Peyer's patch (tissue), 4 donors: ENCODE data around the gene TM4SF18. TPM values are rescaled to one million over a fixed set of nuclear protein-coding genes. Genes with fewer than 3 reads are reported as not detected.

Experiments used
- DNase-seq, 3 donors: peaks; one replicate each; pipeline ENCODE4 v3.0.0-alpha.2; 2017 to 2019
- H3K27ac ChIP-seq, 4 donors: fragments of 200-600 bp; sonication (generic); one replicate each; pipeline ENCODE4 v1.5.1; 2016 to 2019
- H3K27me3 ChIP-seq, 2 donors: fragments of 200-600 bp; sonication (generic); one replicate each; pipeline ENCODE4 v1.5.1; 2019
- H3K36me3 ChIP-seq, 3 donors: fragments of 200-600 bp; sonication (generic); one replicate each; pipeline ENCODE4 v1.5.1; 2016 to 2019
- H3K4me1 ChIP-seq, 4 donors: fragments of 200-600 bp; sonication (generic); one replicate each; pipeline ENCODE4 v1.5.1; 2016 to 2019
- H3K4me3 ChIP-seq, 4 donors: fragments of 200-600 bp; sonication (generic); 1 replicate in 3 of 4; 2 replicates in 1 of 4; pipeline ENCODE4 v1.5.1; 2016 to 2019; ENCODE audit warnings: mild to moderate bottlenecking in 1 of 4
- H3K9me3 ChIP-seq, 4 donors: fragments of 200-600 bp; sonication (generic); one replicate each; pipeline ENCODE4 v1.5.1; 2016 to 2019; ENCODE audit warnings: mild to moderate bottlenecking in 1 of 4
- CTCF ChIP-seq, 6 experiments: fragments of 450-650 bp in 4 of 6; fragments of 200-600 bp in 2 of 6; sonication (generic) in 1 of 6; IDR thresholded peaks; one replicate each; pipeline ENCODE4 v1.5.1; 2017 to 2019; ENCODE audit warnings: antibody characterized with exemption in 6 of 6, mild to moderate bottlenecking in 3 of 6, moderate library complexity in 1 of 6
- POLR2A ChIP-seq, 2 donors: fragments of 450-650 bp; IDR thresholded peaks; one replicate each; pipeline ENCODE4 v1.5.1; 2017; ENCODE audit warnings: antibody characterized with exemption in 2 of 2, mild to moderate bottlenecking in 2 of 2, moderate library complexity in 2 of 2
- total RNA-seq, 4 donors: library from RNA; depleted of rRNA; stranded (reverse); fragments of >200 nt; gene quantifications; one replicate each; pipeline ENCODE4 v1.1.0, GENCODE V29; 2016

TM4SF18 gene
- total RNA-seq, 4 donors from 2014 or later = 1.1 to 6.6 (median 3.3) TPM

- no peak overlapping the region for H3K27ac ChIP-seq
- no peaks in the 10 kb centered on the region for H3K27me3 ChIP-seq
- no peaks in the 10 kb centered on the region for H3K9me3 ChIP-seq
- no peaks in the 10 kb centered on the region for H3K4me1 ChIP-seq
- no peak for DNase-seq
- no peak for TF ChIP-seq POLR2A (IDR thresholded peaks at IDR 0.05)
- no peak for TF ChIP-seq CTCF (IDR thresholded peaks at IDR 0.05)
- H3K4me3 ChIP-seq = no peak overlapping the region
- no peaks in the 10 kb centered on the region for H3K36me3 ChIP-seq
These were observed 63.7 kb downstream of the TM4SF18 start for GRCh38 chr3:149269687-149270086.

Other genes with a start within 250 kb of the TM4SF18 start
- gene HLTF, start 247.1 kb downstream of the TM4SF18 start, total RNA-seq = 10 to 100 TPM in 2 of 4 donors, 1 to 10 TPM in 2; 6.0 to 19.8 (median 12.4) TPM
- gene HPS3, start 204.0 kb downstream of the TM4SF18 start, total RNA-seq = 10 to 100 TPM; 28.2 to 40.4 (median 32.6) TPM
- gene CP, start 111.8 kb downstream of the TM4SF18 start, total RNA-seq = 10 to 100 TPM in 3 of 4 donors, 1 to 10 TPM in 1; 4.7 to 37.8 (median 19.2) TPM
- 10 to 100 TPM; 15.2 to 55.3 (median 25.8) TPM for gene TM4SF1, start 44.0 kb upstream of the TM4SF18 start, total RNA-seq
- 100 to 1,000 TPM in 3 of 4 donors, 1 to 10 TPM in 1; 1.7 to 500 (median 217) TPM for gene TM4SF4, start 141.1 kb upstream of the TM4SF18 start, total RNA-seq